HepG2 (cell line): ENCODE results near the gene PRICKLE3.

Experiments used
- BHLHE40 ChIP-seq: IDR thresholded peaks from 2 replicates; pipeline ENCODE4 v1.6.1; 2011; ENCODE audit warnings: low read length, improper control_type of control experiment
- FOXP1 ChIP-seq, 2 experiments: fragments of 450-650 bp in 1 of 2; IDR thresholded peaks; 2 replicates each; pipeline ENCODE4 v1.6.1; 2017 to 2018; ENCODE audit warnings: antibody characterized with exemption in 1 of 2
- MEIS1 ChIP-seq: sonication (generic); formaldehyde crosslinking; IDR thresholded peaks from 2 replicates; pipeline ENCODE4 v1.9.0; 2021; ENCODE audit warnings: mild to moderate bottlenecking, missing genetic modification reagents, moderate library complexity, borderline replicate concordance
- POLR2A ChIP-seq, 2 experiments: IDR thresholded peaks; 2 replicates each; pipeline ENCODE4 v1.6.1; 2011; ENCODE audit warnings: low read depth in 2 of 2, low read length in 2 of 2, mild to moderate bottlenecking in 1 of 2, moderate library complexity in 1 of 2; ENCODE audit not compliant: insufficient read depth in 1 of 2

DNA sequence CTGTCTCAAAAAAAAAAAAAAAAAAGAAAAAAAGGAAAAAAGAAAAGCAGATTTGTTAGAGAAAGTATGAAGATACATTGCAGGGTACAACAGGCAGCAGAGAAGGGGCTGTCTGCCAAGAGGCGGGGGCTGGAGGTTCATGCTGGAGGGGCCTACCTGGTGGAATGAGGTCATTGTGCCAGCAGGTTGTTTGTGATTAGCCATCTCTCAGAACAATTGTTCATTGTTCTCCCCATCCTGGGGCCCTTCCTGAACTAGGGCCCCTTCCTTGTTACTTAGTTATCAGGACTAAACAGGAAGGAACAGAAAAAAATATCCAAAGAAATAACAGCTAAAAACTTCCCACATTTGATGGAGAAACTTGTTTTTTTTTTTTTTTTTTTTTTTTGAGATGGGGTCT, 48.7 kb downstream of the PRICKLE3 start:
- TF ChIP-seq MEIS1 (CRISPR knock-in tag), result no peak
- no peak for TF ChIP-seq FOXP1 (IDR thresholded peaks at IDR 0.05)
- TF ChIP-seq FOXP1 (CRISPR knock-in tag; IDR thresholded peaks at IDR 0.05), result no peak
- no peak for TF ChIP-seq BHLHE40
- no peak for TF ChIP-seq POLR2A (IDR thresholded peaks at IDR 0.05; ENCODE audit: insufficient read depth in 1 of 2, low read depth in 2 of 2, low read length in 2 of 2)
